ENCODE measurements around the gene JAG1.

Gene JAG1

GRCh38 chr20:10667077-10667401, 6.8 kb downstream of the JAG1 start:
- DNase-seq, result no peak

GRCh38 chr20:10666221-10667076, 7.3 kb downstream of the JAG1 start:
- no peak for DNase-seq

GRCh38 chr20:10665791-10666190, 8.0 kb downstream of the JAG1 start:
- DNase-seq, result no peak

- DNase-seq, result no peak
Measured at GRCh38 chr20:10665027-10665561, 8.7 kb downstream of the JAG1 start.

- no peak for DNase-seq
Measured at GRCh38 chr20:10663756-10664155, 10.0 kb downstream of the JAG1 start.

- DNase-seq, result no peak
Measured at GRCh38 chr20:10662661-10663458, 10.9 kb downstream of the JAG1 start.

GRCh38 chr20:10662151-10662550, 11.6 kb downstream of the JAG1 start:
- no peak for DNase-seq

GRCh38 chr20:10661261-10661660, 12.5 kb downstream of the JAG1 start:
- no peak for DNase-seq

- DNase-seq, result no peak
Measured at GRCh38 chr20:10660661-10661060, 13.1 kb downstream of the JAG1 start.

- no peak for DNase-seq
Measured at GRCh38 chr20:10659651-10660601, 13.9 kb downstream of the JAG1 start.

- DNase-seq, result no peak
Measured at GRCh38 chr20:10658876-10659632, 14.7 kb downstream of the JAG1 start.

- no peak for DNase-seq
Measured at GRCh38 chr20:10658051-10658823, 15.6 kb downstream of the JAG1 start.

GRCh38 chr20:10657453-10657852, 16.3 kb downstream of the JAG1 start:
- no peak for DNase-seq

- no peak for DNase-seq
Measured at GRCh38 chr20:10655720-10656669, 17.8 kb downstream of the JAG1 start.

- DNase-seq, result no peak
Measured at GRCh38 chr20:10654630-10655029, 19.2 kb downstream of the JAG1 start.

GRCh38 chr20:10654250-10654610, 19.6 kb downstream of the JAG1 start:
- no peak for DNase-seq

GRCh38 chr20:10653599-10654249, 20.1 kb downstream of the JAG1 start:
- DNase-seq, result no peak

GRCh38 chr20:10652660-10653261, 21.0 kb downstream of the JAG1 start:
- DNase-seq, result no peak

GRCh38 chr20:10652185-10652584, 21.6 kb downstream of the JAG1 start:
- DNase-seq, result no peak

Data from CD4-positive, alpha-beta T cell treated with Interleukin-17A for 4 hours (primary cell).